Effector memory CD4-positive, alpha-beta T cell (primary cell): ENCODE results near the gene BUD23.
"Not testable (repeated sequence)": the region's sequence is repeated elsewhere in the genome, so short reads cannot be mapped to it uniquely, and the experiment has no call there.

Source experiments
- DNase-seq, 3 donors: peaks; one replicate each; pipeline ENCODE4 v3.0.0-alpha.2; 2020
- H3K27ac ChIP-seq: 2 replicates; pipeline ENCODE4 v1.7.0; 2013; ENCODE audit warnings: mild to moderate bottlenecking, low read length, moderate library complexity; ENCODE audit not compliant: insufficient read depth, poor library complexity, severe bottlenecking
- H3K27me3 ChIP-seq: replicated peaks from 2 replicates; pipeline ENCODE4 v1.7.0; 2013; ENCODE audit warnings: mild to moderate bottlenecking, low read length; ENCODE audit not compliant: insufficient read depth, control insufficient read depth, poor library complexity, severe bottlenecking
- H3K36me3 ChIP-seq: 2 replicates; pipeline ENCODE4 v1.7.0; 2013; ENCODE audit warnings: mild to moderate bottlenecking, low read length, moderate library complexity; ENCODE audit not compliant: control insufficient read depth, insufficient read depth
- H3K4me1 ChIP-seq: 2 replicates; pipeline ENCODE4 v1.7.0; 2013; ENCODE audit warnings: low read length, mild to moderate bottlenecking; ENCODE audit not compliant: control insufficient read depth, insufficient read depth, poor library complexity, severe bottlenecking
- H3K4me3 ChIP-seq: 2 replicates; pipeline ENCODE4 v1.7.0; 2013; ENCODE audit warnings: low read length, low read depth, mild to moderate bottlenecking; ENCODE audit not compliant: insufficient read depth, poor library complexity, severe bottlenecking
- H3K9me3 ChIP-seq: 2 replicates; pipeline ENCODE4 v1.7.0; 2013; ENCODE audit warnings: mild to moderate bottlenecking, low read length, moderate library complexity; ENCODE audit not compliant: control insufficient read depth

BUD23 gene

GRCh38 chr7:73647725-73648592 lies 35.4 kb upstream of the BUD23 start:
- peaks cover 38% of the 10 kb centered on the region for H3K27me3 ChIP-seq
- H3K4me1 ChIP-seq = peaks cover 7% of the 10 kb centered on the region
- no peak overlapping the region for H3K27ac ChIP-seq
- no peaks in the 10 kb centered on the region for H3K9me3 ChIP-seq
- H3K4me3 ChIP-seq = peak overlapping the region; percentile 50
- DNase-seq = no peak
- H3K36me3 ChIP-seq = no peaks in the 10 kb centered on the region

DNA sequence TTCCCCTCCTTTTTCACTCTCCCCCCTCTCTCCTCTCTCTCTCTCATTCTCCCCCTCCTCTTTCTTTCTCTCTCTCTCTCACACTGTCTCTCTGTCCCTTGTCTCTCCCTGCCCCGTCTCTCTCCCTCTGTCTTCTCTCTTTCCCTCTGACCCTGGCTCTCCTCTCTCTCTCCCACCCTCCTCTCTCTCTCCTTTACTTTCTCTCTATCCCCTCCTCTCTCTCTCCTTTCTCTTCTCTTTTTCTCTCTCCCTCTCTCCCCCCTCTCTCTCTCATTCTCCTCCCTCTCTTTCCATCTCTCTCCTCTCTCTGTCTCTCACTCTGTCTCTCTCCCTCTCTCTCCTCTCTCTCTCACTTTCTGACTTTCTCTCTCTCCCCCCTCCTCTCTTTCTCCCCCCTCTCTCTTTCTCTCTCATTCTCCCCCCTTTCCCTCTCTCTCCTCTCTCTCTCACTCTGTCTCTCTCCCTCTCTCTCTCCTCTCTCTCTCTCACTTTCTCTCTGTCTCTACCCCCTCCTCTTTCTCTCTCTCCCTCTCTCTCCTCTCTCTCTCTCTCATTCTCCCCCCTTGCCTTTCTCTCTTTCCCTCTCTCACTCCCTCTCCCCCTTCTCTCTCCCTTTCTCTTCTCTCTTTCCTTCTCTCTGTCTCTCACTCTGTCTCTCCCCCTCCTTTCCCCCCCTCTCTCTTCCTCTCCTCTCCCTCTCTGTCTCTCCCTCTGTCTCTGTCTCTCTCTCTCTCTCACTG lies 34.6 kb upstream of the BUD23 start:
- no peak overlapping the region for H3K4me3 ChIP-seq
- peaks cover 36% of the 10 kb centered on the region for H3K27me3 ChIP-seq
- H3K9me3 ChIP-seq = no peaks in the 10 kb centered on the region
- DNase-seq = no peak
- H3K27ac ChIP-seq = no peak overlapping the region
- H3K4me1 ChIP-seq = peaks cover 7% of the 10 kb centered on the region
- H3K36me3 ChIP-seq = no peaks in the 10 kb centered on the region

DNA sequence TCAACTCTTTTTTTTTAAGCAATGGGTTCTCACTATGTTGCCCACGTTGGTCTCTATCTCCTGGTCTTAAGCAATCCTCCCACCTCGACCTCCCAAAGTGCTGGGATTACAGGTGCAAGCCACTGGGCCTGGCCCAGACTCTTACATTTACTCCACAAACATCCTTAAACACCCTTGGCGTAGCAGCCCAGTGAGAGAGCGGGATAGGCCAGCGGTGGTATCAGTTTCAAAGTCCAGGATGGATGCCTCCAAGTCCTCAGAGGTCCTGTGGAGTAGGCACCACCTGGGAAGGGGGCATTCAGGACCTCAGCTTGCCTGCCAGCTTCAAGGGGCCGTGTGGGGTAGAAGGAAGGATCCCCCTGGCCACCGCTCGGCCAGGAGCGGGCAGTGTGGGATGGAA lies 33.8 kb upstream of the BUD23 start:
- Histone ChIP-seq H3K4me3 (no peak overlapping the region), H3K27me3 (peaks cover 36% of the 10 kb centered on the region)

DNA sequence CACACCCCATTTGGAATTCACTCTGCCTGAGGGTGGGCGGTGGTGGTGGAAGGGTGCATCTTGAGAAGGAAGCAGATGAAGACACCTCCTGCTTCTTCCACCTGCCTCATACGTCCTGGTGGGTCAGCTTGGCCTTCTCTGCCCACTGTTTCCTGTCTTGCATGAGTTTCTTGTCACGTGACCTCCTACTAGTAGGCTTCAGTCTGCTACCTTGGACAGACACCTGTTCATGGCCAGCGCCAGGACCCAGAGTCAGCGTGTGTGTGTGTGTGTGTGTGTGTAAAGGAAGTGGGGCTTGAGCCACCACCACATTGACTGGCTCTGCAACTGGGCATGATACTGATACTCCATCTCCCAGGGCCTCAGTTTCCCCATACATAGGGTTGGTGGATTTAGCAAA lies 32.9 kb upstream of the BUD23 start:
- no peak overlapping the region for H3K27ac ChIP-seq
- no peak for DNase-seq
- no peak overlapping the region for H3K4me3 ChIP-seq
- H3K4me1 ChIP-seq = peaks cover 7% of the 10 kb centered on the region
- H3K36me3 ChIP-seq = no peaks in the 10 kb centered on the region
- peaks cover 36% of the 10 kb centered on the region for H3K27me3 ChIP-seq
- H3K9me3 ChIP-seq = no peaks in the 10 kb centered on the region

More for the DNA sequence above, 33.8 kb upstream of the BUD23 start:
- DNase-seq = no peak
- H3K36me3 ChIP-seq = no peaks in the 10 kb centered on the region
- H3K27ac ChIP-seq = no peak overlapping the region
- peaks cover 7% of the 10 kb centered on the region for H3K4me1 ChIP-seq
- no peaks in the 10 kb centered on the region for H3K9me3 ChIP-seq

DNA sequence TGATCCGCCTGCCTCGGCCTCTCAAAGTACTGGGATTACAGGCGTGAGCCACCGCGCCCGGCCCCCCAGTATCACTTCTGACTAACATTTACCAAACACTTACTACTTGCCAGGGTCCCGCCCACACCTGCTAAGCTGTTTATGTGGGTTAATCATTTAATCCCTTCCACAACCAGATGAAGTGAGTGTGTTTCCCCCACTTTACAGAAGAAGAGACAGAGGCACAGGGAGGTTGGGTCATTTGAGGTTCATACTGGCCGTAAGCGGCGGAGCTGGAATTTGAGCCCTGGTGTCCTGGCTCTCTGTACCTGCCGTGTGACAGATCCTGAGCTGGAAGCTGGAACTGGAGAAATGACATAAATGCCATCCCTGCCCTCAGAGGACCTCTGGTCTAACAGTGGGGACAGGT lies 30.9 kb upstream of the BUD23 start:
- H3K27ac ChIP-seq = no peak overlapping the region
- no peaks in the 10 kb centered on the region for H3K36me3 ChIP-seq
- H3K4me3 ChIP-seq = no peak overlapping the region
- no peaks in the 10 kb centered on the region for H3K9me3 ChIP-seq
- DNase-seq = no peak
- H3K27me3 ChIP-seq = peaks cover 26% of the 10 kb centered on the region
- H3K4me1 ChIP-seq = peaks cover 7% of the 10 kb centered on the region

GRCh38 chr7:73655309-73655708 lies 28.1 kb upstream of the BUD23 start:
- not testable (repeated sequence) for H3K4me1 ChIP-seq, H3K36me3 ChIP-seq

DNA sequence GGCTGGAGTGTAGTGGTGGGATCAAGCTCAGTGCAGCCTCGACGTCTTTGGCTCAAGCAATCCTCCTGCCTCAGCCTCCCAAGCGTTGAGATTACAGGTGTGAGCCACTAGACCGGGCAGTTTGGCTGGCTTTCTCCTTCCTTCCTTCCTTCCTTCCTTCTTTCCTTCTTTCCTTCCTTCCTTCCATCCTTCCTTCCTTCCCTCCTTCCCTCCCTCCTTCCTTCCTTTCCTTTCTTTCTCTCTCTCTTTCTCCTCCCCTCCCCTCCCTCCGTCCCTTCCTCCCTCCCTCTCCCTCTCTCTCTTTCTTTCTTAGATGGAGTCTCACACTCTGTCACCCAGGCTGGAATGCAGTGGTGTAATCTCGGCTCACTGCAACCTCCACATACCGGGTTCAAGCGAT lies 23.4 kb upstream of the BUD23 start:
- Histone ChIP-seq H3K36me3 (no peaks in the 10 kb centered on the region), H3K27ac (no peak overlapping the region), H3K27me3 (no peaks in the 10 kb centered on the region), H3K9me3 (no peaks in the 10 kb centered on the region), H3K4me1 (no peaks in the 10 kb centered on the region), H3K4me3 (no peak overlapping the region)
- no peak for DNase-seq

More at GRCh38 chr7:73655309-73655708, 28.1 kb upstream of the BUD23 start:
- H3K27ac ChIP-seq, H3K9me3 ChIP-seq, H3K27me3 ChIP-seq, DNase-seq, H3K4me3 ChIP-seq: not testable (repeated sequence)

- H3K4me1 ChIP-seq, H3K36me3 ChIP-seq, DNase-seq, H3K27ac ChIP-seq, H3K9me3 ChIP-seq, H3K4me3 ChIP-seq, H3K27me3 ChIP-seq: not testable (repeated sequence)
Observed at GRCh38 chr7:73660594-73660993, 22.8 kb upstream of the BUD23 start.

- DNase-seq = no peak
- no peaks in the 10 kb centered on the region for H3K27me3 ChIP-seq
- H3K27ac ChIP-seq = no peak overlapping the region
- H3K4me3 ChIP-seq = no peak overlapping the region
- no peaks in the 10 kb centered on the region for H3K9me3 ChIP-seq
- peaks cover 3% of the 10 kb centered on the region for H3K4me1 ChIP-seq
- no peaks in the 10 kb centered on the region for H3K36me3 ChIP-seq
Observed at GRCh38 chr7:73663033-73663432, 20.4 kb upstream of the BUD23 start.
